Fibroblast of mammary gland (primary cell): ENCODE data around the gene POMGNT2.

Source experiments
- DNase-seq: peaks from one replicate; pipeline ENCODE4 v3.0.0-alpha.2; 2010; ENCODE audit warnings: low read depth
- H3K4me3 ChIP-seq: 2 replicates; pipeline ENCODE4 v1.5.1; 2011; ENCODE audit warnings: low read depth, mild to moderate bottlenecking, low read length, moderate library complexity; ENCODE audit not compliant: control insufficient read depth
- TF ChIP-seq, protein P1 (sequence below): conservative IDR thresholded peaks from 2 replicates; pipeline ENCODE4 v1.5.1; 2011; ENCODE audit warnings: low read depth, low read length, inconsistent platforms; ENCODE audit not compliant: control insufficient read depth, insufficient read depth

POMGNT2 gene

DNA sequence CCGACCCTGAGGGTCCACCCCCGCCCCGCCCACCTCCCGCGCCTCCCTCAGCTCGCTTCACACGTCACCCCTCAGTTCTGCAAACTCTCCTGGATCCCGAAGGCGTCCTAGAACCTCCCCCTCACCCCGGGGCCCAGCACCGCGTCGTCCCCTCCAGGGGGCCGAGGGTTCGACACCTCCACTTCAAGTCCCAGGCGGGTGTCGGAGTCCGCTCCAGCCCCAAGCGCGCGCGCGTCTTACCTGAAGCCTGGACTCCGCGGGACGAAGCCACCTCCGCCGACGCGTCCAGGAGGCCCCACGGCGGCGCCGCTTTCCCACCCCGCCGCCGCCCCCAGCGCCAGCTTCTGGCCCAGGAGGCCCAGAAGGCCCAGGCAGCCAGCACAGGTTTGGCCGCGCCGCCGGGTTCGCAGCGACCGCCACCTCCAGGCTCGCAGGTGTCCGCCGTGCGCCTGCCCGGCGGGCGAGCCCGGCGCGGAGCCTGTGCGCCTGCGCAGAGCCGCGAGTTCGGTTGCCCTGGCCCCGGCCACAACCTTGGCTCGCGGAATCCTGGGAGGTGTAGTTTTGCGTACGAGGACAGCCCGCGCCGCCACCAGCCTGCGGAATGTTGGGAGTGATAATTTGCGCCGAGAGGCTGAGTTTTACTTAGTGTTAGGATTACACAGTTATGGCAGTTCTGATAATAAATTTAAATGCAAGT is at the start of gene POMGNT2:
Gene POMGNT2, minus strand, starts transcription at position 484 of the 697 bp plus-strand sequence. CDS start 24,648 bp downstream, outside the sequence.
- DNase-seq = peak; percentile 75
- peak within 1 kb of the TSS; percentile 64 for H3K4me3 ChIP-seq
- TF ChIP-seq, protein P1, sequence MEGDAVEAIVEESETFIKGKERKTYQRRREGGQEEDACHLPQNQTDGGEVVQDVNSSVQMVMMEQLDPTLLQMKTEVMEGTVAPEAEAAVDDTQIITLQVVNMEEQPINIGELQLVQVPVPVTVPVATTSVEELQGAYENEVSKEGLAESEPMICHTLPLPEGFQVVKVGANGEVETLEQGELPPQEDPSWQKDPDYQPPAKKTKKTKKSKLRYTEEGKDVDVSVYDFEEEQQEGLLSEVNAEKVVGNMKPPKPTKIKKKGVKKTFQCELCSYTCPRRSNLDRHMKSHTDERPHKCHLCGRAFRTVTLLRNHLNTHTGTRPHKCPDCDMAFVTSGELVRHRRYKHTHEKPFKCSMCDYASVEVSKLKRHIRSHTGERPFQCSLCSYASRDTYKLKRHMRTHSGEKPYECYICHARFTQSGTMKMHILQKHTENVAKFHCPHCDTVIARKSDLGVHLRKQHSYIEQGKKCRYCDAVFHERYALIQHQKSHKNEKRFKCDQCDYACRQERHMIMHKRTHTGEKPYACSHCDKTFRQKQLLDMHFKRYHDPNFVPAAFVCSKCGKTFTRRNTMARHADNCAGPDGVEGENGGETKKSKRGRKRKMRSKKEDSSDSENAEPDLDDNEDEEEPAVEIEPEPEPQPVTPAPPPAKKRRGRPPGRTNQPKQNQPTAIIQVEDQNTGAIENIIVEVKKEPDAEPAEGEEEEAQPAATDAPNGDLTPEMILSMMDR = no peak

DNA sequence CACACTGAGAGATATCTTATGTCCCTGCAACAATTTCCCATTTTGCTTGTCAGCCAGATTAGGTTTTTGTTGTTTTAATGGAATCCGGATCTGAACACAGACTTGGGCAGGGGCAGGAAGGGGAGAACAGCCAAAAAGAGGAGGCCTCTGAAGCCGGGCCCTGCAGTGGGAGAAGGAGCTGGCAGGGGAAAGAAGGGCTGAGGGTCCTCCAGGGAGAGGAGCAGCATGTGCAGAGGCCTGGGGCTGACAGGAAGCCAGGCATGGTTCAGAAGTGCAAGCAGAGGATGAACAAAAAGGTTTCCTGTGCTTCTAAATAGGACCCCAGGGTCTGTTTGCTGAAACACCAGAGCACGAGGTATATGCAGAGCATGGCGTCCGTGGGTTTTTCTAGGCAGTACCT is 49.1 kb upstream of the POMGNT2 start:
- no peak for DNase-seq
- TF ChIP-seq, protein P1 = no peak
- H3K4me3 ChIP-seq = no peak overlapping the region

DNA sequence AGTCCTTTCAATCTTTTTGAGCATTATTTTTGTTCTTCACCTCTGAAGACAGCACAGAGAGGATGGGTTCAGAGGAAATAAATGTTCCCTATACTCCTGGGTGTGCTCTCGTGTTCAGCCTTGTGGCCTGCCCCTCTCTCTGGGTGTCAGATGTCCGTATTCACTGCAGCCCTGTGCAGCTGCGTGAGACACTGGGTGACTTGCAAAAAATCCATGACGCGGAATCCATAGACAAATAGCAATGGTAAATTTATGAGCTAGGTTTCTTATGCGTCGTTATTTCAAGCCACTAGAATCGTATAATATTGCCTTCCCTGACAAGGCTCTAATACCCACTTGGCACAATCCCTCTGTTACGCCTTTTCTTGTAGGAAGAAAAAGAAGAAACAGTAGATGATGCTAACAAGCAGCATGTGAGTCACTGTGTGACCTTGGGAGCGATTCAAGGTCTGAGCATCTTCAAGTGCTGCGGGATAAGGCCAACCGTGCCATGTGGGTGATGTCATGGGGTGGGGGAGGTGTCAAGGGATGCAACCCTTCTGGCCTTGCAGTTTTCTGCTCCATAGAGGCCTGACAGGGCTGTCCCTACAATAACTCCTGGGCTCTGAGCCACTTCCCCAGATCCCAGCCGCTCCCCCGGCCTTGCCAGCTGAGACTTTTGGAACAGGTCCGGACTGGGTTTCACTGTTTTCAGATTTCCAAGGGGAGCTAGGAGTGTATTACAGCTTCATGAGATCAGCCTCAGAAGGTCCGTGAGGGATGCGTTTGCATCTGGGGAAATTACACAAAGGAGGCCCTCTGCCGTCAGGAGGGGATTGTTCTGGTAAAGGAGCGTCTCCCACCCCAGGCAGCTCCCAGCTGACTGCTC is 47.6 kb upstream of the POMGNT2 start:
- TF ChIP-seq, protein P1 = no peak
- peak; percentile 96 for DNase-seq
- H3K4me3 ChIP-seq = no peak overlapping the region

DNA sequence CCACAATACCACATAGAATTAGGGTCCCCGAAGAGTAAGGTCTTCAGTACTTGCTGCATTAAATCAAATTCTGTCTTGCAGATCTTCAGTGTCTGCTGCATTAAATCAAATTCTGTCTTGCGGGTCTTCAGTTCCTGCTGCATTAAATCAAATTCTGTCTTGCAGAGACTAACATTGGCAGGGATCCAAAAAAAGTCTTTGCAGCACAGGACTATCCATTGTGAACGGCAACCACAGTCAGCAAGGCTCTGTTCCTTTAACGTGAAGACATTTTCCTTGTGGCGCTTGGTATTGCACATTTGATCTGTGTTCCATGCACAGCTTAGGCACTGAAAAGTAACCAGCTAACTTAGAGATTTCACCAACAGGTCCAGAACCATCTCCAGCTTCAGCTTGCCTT is 46.8 kb upstream of the POMGNT2 start:
- peak; percentile 18 for DNase-seq
- TF ChIP-seq, protein P1 = no peak
- H3K4me3 ChIP-seq = no peak overlapping the region

DNA sequence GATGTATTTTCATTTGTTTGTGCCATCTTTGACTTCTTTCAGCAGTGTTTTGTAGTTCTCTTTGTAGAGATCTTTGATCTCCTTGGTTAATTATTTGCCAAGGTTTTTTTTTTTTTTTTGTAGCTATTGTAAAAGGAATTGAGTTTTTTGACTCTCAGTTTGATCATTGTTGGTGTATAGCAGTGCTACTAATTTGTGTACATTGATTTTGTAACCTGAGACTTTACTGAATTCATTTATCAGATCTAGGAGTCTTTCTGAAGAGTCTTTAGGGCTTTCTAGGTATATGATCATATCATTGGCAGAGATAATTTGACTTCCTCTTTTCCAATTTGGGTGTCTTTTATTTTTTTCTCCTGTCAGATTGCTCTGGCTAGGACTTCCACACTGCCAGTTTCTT is 42.2 kb upstream of the POMGNT2 start:
- H3K4me3 ChIP-seq = no peak overlapping the region
- DNase-seq = no peak
- TF ChIP-seq, protein P1 = no peak

DNA sequence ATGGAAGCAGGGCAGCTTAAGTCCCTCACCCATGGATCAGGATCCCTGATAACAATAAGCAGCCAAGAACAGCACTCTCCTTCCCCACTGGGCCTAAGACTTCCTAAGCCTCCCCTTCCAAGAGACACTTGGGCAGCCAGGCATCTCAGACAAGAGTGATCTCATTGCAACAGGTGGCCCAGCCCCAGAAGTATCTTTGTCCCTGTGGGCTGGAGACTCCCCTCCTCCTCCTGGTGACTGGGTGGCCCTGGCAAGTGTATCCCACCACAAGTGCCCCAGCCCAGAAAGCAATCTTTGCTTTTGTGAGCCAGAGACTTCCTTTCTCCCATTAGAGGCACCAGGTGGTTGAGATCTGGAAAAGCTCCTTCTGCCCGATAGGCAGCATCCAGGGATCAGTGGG is 40.7 kb upstream of the POMGNT2 start:
- TF ChIP-seq, protein P1 = no peak
- DNase-seq = no peak
- H3K4me3 ChIP-seq = no peak overlapping the region
